ENCODE results near the gene HDAC4.

- no peak for TF ChIP-seq MAX (IDR thresholded peaks at IDR 0.05)
- no peak for TF ChIP-seq CTCF (IDR thresholded peaks at IDR 0.05; ENCODE audit: low read depth, low read length, missing input control)
- TF ChIP-seq, protein P1, sequence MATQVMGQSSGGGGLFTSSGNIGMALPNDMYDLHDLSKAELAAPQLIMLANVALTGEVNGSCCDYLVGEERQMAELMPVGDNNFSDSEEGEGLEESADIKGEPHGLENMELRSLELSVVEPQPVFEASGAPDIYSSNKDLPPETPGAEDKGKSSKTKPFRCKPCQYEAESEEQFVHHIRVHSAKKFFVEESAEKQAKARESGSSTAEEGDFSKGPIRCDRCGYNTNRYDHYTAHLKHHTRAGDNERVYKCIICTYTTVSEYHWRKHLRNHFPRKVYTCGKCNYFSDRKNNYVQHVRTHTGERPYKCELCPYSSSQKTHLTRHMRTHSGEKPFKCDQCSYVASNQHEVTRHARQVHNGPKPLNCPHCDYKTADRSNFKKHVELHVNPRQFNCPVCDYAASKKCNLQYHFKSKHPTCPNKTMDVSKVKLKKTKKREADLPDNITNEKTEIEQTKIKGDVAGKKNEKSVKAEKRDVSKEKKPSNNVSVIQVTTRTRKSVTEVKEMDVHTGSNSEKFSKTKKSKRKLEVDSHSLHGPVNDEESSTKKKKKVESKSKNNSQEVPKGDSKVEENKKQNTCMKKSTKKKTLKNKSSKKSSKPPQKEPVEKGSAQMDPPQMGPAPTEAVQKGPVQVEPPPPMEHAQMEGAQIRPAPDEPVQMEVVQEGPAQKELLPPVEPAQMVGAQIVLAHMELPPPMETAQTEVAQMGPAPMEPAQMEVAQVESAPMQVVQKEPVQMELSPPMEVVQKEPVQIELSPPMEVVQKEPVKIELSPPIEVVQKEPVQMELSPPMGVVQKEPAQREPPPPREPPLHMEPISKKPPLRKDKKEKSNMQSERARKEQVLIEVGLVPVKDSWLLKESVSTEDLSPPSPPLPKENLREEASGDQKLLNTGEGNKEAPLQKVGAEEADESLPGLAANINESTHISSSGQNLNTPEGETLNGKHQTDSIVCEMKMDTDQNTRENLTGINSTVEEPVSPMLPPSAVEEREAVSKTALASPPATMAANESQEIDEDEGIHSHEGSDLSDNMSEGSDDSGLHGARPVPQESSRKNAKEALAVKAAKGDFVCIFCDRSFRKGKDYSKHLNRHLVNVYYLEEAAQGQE (IDR thresholded peaks at IDR 0.05): no peak
- no peak for TF ChIP-seq FOXA1 (IDR thresholded peaks at IDR 0.05)
- TF ChIP-seq GABPA (IDR thresholded peaks at IDR 0.05 in 1 of 2, conservative IDR thresholded peaks at IDR 0.05 in 1 of 2): no peak
- TF ChIP-seq ATF3 (IDR thresholded peaks at IDR 0.05): no peak
- TF ChIP-seq NR2F2 (IDR thresholded peaks at IDR 0.05): no peak
- no peak for TF ChIP-seq RAD21 (IDR thresholded peaks at IDR 0.05)
- TF ChIP-seq YY1 (IDR thresholded peaks at IDR 0.05): no peak
- no peak for TF ChIP-seq SP1 (IDR thresholded peaks at IDR 0.05)
These were observed 47.1 kb downstream of the HDAC4 start for GRCh38 chr2:239353692-239354091.
